Hematopoietic multipotent progenitor cell treated with erythropoietin and hydrocortisone succinate and interleukin-3 and kit ligand, for 4 days (in vitro differentiated cells): ENCODE data around the gene HDAC4.

ENCODE experiments used
- DNase-seq: peaks from one replicate; pipeline ENCODE4 v3.0.0-alpha.2; 2015

The HDAC4 gene

DNA sequence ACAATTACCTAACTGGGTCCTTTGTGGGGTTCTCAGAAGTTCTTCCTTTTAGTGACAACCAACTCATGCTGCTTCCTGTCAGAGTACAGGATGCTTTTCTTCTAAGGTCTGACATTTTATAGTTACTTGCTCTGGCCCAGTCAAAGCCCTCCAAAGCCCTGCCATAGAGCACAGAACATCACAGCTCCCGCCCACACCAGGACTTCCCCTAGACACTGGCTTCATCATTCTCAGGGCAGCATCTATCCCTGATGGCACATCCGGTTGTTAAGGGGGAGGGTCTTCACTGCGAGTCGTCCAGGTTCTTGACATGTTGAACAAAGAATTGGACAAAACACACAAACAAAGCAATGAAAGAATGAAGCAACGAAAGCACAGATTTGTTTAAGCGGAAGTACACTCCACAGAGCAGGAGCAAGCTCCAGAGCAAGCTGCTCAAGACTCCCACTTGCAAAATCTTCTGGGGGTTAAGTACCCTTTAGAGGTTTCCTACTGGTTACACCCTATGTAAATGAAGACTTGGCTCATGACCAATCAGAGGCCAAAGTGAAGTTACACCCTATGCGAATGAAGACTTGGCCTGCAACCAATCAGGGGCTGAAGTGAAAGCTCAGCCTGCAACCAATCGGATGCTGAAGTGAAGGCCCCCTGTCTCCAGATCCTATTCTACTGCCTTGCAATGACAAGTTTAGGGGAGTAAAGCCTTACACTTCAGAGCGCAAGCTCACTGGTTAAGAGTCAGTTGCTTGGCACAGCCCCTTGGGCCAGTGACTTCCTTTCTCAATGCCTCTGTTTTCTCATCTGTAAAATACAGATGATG, 79.0 kb downstream of the HDAC4 start:
- DNase-seq = peak; percentile 77

DNA sequence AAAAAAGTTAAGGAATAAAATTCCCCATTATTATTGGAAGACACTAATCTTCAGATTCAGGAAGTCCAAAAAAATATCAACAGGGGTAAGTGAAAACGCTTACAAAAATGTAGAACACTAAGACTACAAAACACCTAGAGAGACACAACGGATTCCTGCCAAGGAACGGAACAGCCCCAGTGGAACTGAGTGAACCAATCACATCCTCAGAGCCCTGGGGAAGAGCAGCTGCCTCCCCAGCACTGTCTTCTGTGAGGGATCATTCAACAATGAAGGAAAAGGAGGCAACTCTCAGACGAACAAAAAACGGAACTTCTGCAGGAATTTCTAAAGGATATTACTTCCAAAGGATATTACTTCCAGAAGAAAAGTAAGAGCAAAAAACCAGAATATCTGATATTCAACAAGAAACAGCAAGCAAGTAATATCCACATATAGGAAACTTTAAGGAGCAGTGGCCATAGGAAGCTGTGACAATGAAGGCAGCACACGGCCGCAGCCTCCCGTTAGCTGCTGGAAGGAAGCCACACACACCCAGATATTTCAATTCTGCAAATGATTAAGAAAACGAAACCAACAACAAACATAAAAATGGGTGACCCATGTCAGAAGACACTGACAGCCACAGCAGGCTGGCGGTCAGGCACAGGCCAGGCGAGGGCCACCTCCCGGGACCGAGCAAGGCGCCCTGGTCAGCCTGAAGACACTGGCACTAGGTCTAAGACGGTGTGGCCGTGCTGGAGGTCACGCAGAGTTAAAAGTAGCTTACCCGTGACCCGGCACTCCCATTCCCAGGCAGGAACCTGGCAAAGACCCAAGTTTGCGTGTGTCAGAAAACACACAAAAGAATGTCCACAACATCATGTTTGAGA, 81.8 kb downstream of the HDAC4 start:
- DNase-seq = peak; percentile 52

DNA sequence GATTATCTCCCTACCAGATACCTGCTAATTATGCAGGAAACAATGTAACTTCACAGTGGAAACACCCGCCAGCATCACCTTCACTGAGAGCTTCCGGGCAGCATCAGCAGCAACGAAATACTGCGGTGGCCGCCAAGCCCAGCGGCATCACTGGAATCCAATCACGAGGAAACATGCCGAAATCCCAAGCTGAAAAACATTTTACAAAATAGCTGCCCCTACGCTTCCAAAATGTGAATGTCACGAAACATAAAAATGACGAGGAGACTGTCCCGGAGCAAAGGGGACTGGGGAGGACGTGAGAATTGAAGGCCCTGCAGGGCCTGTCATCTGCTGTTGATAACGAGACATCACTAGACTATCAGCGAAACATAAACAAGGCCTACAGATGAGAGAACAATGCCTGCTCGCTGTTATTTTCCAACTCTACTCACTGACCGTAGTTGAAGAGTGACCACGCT, 82.6 kb downstream of the HDAC4 start:
- no peak for DNase-seq

DNA sequence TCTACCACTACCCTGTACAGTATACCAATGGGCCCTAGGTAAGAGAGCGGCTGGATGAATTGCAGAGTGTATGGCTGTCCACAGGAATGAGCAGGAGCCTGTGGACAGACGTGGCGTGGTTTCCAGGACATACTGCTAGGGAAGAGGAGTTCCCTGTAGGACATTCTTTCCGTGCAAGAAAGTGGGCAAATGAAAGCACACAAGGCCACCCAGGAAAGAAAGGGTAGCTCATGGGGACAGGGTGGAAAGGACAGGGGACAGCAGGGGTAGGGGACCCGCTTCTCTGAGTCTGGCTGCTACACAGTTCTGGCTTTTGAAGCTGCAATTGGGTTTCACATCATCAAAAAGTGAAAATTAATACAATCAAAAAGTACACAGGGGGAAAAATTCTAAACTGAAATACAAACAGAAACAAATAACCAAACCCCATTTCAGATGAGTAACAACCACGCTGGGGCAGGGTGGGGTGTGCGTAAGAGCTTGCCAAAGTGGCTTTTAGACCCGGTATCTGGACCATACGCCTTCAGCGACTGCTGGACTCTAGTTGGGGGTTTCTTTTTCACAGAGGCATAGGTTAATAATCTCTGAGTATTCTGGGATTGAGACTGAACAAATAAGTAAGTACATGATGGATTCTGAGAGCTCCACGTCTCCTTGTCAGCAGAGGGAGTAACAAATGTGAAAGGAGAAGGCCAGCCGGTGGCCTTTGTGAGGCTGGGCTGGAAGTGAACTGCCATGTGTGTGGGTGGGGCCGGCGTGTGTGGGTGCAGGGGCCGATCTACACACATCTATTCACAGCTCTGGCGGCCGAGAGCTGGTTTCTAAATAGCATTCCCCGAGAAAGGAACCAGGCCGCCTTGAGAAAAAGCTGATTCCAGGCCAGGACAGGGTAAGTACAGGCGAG, 84.0 kb downstream of the HDAC4 start:
- peak; percentile 31 for DNase-seq

DNA sequence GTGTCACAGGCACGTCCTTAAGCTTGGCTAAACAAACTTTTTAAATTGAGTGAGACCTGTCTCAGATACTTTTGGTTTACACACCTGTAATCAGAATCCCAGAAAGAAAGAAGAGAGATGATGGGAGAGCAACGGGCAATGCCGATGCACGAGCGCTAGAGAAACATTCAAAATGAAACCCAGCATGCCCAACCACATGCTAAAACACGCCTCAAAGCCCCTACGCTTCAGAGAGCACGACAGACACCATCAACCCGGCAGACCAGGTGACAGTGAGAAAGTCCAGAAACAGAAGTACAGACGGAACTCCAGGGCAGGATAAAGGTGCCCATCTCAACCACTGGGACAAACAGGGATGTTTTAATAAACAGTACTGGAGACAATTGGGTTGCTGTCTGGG, 85.5 kb downstream of the HDAC4 start:
- no peak for DNase-seq

DNA sequence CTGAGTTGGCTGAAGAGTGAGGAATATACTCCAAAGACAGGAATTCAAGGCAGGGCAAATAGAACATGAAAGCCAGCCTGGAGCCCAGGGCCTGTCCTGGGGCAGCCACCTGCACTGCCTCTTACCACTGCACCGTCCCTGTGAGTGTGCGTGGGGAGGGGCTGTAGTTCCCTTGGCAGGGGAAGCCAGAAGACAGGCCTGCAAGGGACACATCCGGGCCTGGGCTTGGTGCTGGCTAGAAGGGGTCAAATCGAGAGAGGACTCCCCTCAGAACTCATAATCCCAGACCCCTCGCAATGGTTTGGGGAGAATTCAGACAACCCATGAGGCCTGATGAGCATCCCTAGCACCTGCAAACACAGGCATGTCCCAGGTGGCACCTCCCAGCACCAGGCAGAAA, 87.0 kb downstream of the HDAC4 start:
- DNase-seq = no peak

DNA sequence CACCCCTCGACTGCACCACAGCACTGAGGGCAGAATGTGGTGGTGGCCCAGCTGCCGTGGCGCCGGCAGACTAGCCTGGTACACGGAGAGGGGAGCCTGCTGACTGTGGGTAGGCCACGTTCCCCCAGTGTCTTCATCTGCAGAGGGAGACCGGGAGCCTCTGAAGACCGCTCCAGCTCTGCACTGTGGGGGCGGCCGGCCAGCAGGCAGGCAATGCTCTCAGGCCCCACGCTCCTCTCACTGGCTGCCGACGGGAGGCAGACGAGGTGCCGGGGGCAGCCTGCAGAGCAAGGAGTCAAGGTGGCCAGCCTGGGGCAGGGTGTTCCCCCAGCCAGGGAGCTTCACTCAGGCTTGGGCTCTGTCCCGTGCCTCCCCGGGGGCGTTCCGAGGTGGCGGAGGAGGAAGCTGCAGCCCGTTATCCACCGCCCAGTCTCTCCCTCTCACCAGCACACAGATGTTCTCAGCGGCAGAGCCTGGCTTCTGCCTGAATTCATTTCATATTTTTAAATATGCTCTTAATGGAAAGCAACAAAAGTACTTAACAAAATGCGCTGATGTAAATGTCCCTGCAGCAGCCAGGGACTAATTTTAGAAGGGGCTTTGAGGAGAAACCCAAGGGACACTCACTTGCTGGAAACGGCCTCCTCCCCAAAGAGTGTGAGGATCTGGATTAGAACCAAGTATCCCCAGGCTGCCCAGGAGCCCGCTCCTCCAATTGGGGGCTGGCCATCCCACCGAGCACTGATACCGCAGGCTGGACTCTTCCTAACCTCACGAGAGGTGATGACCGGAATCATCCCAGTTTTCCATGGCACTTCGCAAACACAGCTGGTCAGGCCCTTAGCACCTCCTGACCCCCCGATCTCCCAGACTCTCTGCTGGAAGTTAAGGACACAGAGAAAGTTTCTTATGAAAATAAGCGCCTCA, 87.8 kb downstream of the HDAC4 start:
- no peak for DNase-seq

DNA sequence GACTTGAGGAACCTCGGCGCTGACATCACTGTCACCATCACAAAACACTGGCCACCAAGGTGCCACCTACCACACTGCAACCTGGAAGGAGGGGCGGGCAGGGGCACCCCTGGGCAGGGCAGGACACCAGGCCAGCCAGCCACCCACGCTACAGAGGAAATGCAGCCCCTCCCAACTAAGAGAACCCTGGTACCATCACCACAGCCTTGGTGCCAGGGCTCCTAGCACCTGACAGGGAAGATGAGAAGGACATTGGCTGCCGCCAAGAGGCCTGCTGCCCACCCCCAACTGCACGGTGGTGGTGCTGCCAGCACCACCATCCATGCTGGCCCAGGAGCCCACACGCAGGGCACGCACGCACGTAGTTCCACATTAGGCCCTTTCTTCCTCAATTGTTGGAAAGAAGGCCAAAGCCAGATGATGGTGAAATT, 88.7 kb downstream of the HDAC4 start:
- DNase-seq = no peak

DNA sequence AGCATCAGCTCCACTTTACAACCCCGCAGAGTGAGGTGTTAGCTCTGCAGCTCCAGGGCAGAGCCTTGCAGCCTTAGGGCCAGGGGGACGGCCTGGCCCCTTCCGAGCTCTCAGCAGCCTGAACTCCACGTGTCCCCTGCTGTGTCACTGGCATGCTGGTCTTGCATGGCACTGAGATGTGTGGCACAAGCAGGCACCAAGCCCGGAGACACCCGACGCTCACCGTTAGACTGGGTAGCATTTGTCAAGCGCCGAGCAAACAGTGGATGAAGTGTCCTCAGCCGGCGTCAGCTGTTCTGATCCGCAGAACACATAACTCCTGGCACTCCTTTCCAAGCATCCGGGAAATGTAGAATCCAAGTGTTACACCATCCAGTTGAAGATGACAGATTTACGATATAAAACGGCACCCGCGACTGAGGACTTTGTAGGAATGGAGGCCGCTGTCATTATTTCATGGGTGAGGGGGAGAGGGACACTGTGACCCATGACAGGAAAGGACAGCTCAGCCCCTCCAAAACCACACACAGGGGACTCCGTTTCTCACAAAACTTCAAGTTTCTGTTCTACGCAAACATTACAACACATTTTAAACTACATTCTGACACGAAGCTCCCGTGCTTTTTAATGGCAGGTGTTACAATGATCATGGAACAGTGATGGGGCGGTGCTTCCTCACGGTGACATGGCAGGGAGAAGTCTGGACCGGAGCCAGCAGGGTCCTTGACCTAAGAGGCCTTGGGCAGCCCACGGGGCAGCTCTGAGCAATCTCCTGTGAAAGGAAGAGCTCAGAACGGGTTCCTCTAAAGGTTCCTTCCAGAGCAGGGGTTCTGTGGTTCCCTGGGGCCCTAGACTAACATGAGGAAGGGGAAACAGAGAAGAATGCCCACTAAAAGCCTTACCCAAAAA, 89.4 kb downstream of the HDAC4 start:
- DNase-seq = no peak

DNA sequence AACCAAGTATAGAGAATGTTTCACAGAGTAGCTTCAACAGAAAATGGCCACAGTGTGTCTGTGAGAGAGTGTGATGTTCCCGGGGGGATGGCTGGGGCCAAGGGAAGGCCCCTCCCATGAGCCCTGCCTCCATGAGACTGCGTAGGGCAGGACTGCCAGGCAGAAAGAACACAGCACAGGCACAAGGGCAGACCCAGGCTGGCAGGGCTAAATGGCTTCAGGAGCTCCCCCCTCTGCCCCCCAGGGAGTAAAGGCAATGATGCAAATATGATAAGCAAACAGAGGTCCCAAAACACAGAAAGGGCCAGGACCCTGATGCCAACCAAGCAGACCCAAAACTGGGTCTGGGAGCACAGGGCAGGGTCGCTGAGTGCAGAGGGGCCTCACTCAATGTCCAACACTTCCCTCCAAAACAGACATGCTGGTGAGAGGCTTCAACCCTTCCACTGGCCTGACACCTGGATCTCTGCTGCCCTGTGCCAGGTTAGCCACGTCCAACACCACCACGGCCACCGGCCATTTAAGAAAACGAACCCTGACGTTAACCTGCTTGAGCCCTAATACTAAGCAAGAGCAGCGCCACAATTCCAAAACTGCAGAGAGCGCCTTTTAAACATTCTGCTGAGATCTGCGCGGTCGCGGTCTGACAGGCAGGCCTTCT, 90.3 kb downstream of the HDAC4 start:
- DNase-seq = no peak

DNA sequence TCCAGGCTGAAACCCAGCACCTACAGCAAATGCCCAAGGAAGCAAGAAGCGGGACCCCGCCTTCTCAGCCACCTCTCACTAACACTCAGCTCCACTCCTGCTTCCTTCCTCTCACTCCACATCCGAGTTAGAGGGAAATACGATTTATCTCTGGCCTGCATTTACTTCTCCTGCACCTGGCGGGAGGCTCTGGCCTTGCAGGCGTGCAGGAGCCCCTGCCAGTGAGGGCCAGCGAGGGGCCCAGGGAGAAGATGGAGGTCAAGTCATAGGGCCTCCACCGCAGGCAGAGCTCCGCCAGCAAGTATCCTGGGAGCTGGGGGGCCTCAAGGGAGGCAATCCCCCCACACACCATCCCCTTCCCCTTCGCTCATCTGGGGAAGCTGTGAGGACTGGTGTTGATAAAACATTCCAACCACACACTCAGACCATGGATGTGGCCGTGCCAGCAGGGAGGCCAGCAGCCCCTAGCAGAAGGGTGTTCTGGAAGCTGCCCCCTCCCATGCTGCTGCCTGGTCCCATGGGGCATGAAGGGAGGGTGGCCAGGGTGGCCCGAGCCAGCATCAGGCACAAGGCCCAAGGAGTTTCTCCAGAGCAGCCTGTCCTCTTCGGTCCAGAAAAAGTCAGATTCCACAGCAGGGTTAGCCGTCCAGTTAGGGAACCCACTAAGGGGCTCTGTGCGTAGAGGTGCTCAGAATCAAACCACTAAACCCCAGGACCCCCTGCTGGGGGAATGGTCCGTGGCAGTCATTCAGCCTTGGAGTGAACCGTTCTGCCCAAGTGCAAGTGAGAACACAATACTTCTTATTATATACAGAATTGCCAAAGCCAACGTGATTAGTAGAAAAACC, 91.2 kb downstream of the HDAC4 start:
- no peak for DNase-seq

DNA sequence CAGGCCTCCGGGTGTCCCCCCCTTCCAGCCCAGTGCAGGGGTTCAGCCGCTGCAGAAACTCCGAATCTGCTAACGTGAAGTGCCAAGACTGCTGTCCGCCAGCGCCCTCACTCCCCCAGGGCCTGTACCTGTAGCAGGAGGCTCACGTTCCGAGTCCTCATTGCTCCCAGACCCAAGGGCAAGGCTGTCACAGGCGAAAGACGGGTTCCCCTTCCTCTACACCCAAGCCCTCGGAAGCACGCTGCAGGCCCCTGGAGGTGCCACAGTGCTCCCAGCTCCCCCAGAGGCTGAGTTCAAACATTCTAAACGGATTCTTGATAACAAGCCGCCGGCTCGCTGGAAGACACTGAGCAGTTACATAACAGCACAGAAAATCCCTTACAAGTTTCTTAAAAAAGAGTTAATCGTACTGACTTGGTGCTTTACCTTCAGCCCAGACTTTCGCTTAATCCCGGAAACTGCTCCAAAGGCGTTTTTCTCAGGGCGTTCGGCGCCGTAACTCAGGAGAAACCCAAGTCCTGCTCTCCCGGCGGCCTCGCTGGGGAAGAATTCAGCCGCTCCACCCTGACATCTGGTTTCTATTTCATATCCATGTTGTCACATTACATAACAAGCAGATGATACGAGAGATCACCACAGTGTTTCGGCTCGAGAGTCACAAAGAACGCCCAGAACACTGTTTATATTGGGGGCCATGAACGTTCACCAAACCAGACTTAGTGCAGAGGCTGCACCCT, 92.0 kb downstream of the HDAC4 start:
- DNase-seq = no peak

DNA sequence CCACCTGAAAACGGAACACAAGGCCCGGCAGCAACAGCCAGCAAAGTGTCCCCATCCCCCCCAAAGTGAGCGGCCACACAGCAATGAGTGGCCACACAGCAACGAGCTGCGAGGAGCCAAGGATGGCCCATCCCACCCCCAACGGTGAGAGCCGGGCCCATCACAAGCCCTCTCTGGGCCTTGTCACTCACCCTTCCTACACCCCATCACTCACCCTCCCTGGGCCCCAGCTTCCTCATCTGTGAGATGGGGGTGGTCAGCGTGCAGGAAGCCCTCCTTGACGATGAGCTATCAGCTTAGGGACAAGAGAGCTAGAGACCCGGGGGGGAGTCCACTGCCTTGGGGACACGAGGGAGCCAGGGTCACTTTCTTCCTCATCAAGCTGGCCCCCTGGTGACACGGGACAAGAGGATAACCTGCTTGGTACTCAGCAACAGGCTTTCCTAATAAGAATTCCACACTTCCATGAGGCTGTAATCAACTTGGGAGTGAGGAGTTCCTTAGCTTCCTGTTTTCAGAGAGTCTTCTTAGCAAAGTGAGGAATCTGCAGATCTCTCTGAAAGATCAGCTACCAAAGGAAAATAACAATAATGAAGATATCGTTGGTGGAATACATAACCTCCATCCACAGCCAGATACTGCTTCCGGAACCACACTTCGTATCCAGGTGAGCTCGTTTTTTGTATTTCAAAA, 92.8 kb downstream of the HDAC4 start:
- DNase-seq = no peak

DNA sequence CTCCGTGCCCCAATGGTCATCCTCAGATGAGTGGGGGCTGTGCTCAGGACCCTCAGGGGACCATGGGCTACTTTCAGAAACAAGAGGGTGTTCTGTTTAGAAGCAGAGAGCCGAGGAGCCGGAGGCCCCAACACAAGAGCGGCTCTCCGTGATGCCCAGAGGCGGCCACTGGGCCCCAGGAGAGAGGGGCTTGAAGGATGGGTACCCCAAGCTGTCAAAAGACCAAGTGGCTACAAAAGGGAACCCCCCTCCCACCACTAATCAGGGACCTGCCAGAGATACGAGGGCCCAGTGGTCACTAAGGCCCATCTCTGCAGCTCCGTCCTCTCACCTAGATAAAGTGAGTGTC, 93.6 kb downstream of the HDAC4 start:
- DNase-seq = no peak

DNA sequence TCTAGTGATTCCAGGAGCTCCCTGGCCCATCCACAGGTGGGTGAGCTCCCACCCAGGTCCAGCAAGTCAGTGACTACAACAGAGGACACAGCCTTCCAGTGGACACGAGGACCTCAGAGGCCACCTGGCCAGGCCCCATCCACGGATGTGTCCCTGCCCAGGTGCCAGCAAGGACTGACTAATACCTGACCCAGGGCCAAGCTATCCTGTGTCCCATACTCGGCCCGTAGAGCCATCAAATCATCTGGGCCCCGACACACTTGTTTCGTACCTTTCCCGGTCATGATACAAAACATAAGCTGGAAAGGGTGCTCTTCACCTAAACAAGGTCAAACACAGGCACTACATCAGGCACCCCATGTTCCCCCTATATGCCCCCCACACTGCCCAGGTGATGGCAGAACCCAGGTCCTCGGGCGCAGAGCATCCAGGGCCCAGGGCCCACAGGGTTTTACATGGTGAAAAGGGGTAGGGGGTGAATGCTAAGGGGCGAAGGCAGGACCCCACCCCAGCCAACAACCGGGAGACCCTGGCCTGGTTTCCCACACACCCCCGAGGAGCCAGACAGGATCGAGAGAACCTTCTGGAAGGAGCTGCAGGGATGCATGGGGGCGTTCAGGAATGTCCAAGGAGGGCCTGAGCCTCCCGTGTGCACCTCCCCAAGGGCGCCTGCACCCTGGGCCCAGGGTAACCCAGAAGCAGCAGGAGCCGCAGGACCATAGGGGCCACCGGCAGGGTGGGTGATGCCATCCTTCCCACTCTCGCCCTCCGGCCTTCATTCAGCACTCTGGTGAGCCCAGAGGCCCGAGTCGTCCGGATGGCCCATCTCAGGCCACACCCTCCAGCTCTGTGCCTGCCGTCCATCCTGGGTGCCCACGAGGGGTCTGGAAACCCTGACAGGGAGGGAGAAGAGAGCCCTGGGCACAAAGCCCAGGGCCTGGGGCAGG, 94.3 kb downstream of the HDAC4 start:
- no peak for DNase-seq

DNA sequence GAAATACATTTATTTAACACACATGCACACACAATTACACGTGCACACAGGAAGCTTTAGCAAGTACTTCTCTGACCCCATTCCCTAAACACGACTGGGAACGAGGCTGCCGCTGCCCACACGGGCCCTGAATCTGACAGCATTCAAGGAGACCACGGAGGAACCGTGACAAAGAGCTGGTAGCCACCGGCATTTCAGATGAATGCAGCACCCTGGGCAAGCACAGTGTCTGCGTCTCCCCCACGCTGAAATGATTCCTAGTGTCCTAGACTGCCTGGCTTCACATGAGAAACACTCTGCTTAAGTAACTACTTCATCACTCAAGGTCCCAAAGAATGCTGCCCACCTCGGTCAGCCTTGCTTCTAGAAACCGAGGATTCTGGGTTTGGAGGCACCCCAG, 95.0 kb downstream of the HDAC4 start:
- DNase-seq = no peak

DNA sequence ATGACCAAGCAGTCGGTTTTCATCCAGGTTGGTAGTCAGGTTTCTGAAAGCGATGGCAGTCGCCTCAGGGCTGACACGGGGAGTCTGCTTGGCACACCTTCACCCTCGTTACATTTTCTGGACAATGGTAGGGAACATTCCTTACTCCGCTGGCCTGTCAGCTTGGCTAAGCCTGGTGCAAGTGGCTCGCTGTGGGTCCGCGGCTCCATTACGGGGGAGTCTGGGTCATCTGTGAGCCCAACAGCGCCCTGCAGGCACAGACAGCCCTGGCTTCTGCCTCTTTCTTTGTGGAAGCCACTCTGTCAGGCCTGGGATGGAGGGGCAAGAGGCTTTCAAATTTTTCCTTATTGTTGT, 95.6 kb downstream of the HDAC4 start:
- no peak for DNase-seq
